Measurements from ENCODE around the gene TDRD10.
"Not testable (repeated sequence)": the region's sequence is repeated elsewhere in the genome, so short reads cannot be mapped to it uniquely, and the experiment has no call there.

The TDRD10 gene

DNA sequence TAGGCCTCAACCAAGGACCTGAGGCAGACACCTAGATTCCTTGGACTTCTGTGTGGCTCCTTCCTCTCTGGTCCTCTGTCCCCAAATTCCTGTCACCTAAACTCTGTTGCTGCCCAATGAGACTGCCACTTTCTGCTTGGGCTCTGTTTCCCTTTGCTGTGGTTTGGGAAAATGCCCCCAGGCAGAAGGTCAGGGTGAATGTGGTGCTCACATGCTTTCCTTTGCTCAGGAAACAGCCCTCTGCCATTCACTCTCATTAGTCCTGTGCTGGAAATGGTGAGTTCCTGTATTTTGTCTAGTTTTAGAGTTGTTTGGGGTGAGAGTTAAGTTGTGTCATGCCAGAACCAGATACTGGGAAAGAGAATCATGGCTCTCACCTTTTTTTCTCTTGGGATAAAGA is 22.9 kb downstream of the TDRD10 start:
- TF ChIP-seq, protein P1, sequence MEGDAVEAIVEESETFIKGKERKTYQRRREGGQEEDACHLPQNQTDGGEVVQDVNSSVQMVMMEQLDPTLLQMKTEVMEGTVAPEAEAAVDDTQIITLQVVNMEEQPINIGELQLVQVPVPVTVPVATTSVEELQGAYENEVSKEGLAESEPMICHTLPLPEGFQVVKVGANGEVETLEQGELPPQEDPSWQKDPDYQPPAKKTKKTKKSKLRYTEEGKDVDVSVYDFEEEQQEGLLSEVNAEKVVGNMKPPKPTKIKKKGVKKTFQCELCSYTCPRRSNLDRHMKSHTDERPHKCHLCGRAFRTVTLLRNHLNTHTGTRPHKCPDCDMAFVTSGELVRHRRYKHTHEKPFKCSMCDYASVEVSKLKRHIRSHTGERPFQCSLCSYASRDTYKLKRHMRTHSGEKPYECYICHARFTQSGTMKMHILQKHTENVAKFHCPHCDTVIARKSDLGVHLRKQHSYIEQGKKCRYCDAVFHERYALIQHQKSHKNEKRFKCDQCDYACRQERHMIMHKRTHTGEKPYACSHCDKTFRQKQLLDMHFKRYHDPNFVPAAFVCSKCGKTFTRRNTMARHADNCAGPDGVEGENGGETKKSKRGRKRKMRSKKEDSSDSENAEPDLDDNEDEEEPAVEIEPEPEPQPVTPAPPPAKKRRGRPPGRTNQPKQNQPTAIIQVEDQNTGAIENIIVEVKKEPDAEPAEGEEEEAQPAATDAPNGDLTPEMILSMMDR (IDR thresholded peaks at IDR 0.05; ENCODE audit: low read depth, low read length, missing control alignments) = no peak
- DNase-seq (ENCODE audit: extremely low read depth, low read depth) = no peak
- H3K4me3 ChIP-seq (replicated peaks; ENCODE audit: low read depth, low read length) = no peak overlapping the region

- H3K4me3 ChIP-seq (replicated peaks; ENCODE audit: low read depth, low read length) = no peak overlapping the region
- TF ChIP-seq, protein P1 (IDR thresholded peaks at IDR 0.05; ENCODE audit: low read depth, low read length, missing control alignments) = no peak
- no peak for DNase-seq (ENCODE audit: extremely low read depth, low read depth)
These were observed 25.2 kb downstream of the TDRD10 start for GRCh38 chr1:154527192-154527591.

DNA sequence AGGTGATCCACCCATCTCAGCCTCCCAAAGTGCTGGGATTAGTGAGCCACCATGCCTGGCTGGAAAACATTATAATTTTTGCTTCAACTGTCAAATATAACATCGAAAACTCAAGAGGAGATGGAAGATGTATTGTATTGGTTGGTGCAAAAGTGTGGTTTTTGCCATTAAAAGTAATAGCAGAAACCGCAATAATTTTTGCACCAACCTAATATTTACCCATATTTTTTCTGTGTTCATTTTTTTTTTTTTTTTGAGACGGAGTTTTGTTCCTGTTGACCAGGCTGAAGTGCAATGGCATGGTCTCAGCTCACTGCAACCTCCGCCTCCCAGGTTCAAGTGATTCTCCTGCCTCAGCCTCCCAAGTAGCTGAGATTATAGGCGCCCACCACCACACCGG is 27.3 kb downstream of the TDRD10 start:
- no peak overlapping the region for H3K4me3 ChIP-seq (replicated peaks; ENCODE audit: low read depth, low read length)
- TF ChIP-seq, protein P1 (IDR thresholded peaks at IDR 0.05; ENCODE audit: low read depth, low read length, missing control alignments) = no peak
- no peak for DNase-seq (ENCODE audit: extremely low read depth, low read depth)

DNA sequence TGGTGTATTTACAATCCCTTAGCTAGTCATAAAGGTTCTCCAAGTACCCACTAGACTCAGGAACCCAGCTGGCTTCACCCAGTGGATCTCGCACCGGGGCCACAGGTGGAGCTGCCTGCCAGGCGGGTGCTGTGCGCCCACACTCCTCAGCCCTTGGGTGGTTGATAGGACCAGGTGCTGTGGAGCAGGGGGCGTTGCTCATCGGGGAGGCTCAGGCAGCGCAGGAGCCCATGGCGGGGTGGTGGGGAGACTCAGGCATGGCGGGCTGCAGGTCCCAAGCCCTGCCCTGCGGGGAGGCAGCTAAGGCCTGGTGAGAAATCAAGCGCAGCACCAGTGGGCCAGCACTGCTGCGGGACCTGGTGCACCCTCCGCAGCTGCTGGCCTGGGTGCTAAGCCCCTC is 29.9 kb downstream of the TDRD10 start:
- DNase-seq (ENCODE audit: extremely low read depth, low read depth); H3K4me3 ChIP-seq (replicated peaks; ENCODE audit: low read depth, low read length): not testable (repeated sequence)

DNA sequence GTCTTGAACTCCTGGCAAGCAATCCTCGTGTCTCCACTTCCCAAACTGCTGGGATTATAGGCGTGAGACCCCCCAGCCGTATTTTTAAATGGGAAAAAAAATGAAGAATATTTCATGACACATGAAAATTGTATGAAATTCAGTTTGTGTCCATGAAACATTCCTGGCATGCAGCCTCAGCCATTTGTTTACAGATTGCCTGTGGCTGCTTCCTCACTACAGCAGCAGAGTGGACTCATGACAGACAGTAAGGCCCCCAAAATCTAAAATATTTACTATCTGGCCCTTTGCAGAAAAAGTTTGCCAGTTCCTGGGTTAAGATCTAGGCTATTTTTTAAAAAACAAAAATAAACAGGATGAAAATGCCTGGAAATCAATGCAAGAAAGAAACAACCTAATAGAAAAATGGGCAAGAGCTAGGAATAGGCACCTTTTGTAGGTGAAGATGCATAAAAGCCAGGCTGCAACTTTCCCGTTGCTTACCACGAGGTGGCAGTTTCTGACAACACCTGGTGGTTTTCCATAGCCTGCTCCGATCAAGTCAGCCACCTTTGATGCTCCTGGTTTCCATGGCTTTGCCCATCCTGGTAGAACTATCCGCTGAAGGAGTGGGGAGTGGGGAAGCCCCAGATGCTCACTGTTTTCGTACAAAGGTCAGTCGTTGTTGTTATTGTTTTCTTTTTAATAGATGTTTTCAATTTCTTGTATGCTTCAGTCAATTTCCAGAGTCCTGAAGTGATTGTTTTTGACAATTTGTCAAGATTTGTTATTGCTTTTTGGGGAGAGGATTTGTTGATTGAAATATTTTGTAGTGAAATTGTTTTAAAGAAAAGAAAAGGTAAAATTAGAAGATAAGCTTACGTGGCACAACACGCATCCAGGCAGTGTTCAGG is 32.2 kb downstream of the TDRD10 start:
- TF ChIP-seq, protein P1 (IDR thresholded peaks at IDR 0.05; ENCODE audit: low read depth, low read length, missing control alignments) = peak; percentile 47
- no peak overlapping the region for H3K4me3 ChIP-seq (replicated peaks; ENCODE audit: low read depth, low read length)
- DNase-seq (ENCODE audit: extremely low read depth, low read depth) = no peak

DNA sequence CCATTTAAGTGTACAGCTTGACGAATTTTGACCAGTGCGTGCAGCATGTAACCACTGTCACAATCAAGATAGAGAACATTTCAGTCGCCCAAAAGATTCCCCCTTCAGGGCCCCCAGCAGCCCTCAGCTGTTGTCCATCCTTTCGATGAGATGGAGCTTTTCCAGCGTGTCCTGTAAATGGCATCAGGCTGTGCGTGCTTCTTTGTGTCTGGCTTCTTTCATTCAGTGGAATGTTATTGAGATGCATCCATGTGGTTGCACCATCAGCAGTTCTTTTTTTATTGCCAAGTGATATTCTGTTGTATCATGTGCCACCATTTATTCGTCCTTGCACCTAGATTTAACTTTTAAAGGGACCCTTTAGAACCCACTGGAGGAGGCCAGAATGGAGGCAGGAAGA is 34.6 kb downstream of the TDRD10 start:
- H3K4me3 ChIP-seq (replicated peaks; ENCODE audit: low read depth, low read length) = no peak overlapping the region
- DNase-seq (ENCODE audit: extremely low read depth, low read depth) = no peak
- TF ChIP-seq, protein P1 (IDR thresholded peaks at IDR 0.05; ENCODE audit: low read depth, low read length, missing control alignments) = no peak

- no peak overlapping the region for H3K4me3 ChIP-seq (replicated peaks; ENCODE audit: low read depth, low read length)
- TF ChIP-seq, protein P1 (IDR thresholded peaks at IDR 0.05; ENCODE audit: low read depth, low read length, missing control alignments) = no peak
- DNase-seq (ENCODE audit: extremely low read depth, low read depth) = no peak
These were observed 37.8 kb downstream of the TDRD10 start for GRCh38 chr1:154539486-154540483.
